ENCODE results near the gene MYCBPAP.

DNA sequence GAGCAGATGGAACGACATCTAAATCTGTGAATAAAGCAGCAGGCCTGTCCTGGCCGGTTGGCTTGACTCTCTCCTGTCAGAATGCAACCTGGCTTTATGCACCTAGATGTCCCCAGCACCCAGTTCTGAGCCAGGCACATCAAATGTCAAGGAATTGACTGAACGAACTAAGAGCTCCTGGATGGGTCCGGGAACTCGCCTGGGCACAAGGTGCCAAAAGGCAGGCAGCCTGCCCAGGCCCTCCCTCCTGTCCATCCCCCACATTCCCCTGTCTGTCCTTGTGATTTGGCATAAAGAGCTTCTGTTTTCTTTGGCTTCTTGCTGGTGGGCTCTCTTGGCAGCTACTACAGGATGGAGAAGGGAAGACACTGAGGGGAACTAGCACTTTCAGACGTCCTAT, 33.7 kb upstream of the MYCBPAP start:
- TF ChIP-seq, protein P1, sequence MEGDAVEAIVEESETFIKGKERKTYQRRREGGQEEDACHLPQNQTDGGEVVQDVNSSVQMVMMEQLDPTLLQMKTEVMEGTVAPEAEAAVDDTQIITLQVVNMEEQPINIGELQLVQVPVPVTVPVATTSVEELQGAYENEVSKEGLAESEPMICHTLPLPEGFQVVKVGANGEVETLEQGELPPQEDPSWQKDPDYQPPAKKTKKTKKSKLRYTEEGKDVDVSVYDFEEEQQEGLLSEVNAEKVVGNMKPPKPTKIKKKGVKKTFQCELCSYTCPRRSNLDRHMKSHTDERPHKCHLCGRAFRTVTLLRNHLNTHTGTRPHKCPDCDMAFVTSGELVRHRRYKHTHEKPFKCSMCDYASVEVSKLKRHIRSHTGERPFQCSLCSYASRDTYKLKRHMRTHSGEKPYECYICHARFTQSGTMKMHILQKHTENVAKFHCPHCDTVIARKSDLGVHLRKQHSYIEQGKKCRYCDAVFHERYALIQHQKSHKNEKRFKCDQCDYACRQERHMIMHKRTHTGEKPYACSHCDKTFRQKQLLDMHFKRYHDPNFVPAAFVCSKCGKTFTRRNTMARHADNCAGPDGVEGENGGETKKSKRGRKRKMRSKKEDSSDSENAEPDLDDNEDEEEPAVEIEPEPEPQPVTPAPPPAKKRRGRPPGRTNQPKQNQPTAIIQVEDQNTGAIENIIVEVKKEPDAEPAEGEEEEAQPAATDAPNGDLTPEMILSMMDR (IDR thresholded peaks at IDR 0.05) = no peak
- no peak for TF ChIP-seq POLR2A (IDR thresholded peaks at IDR 0.05)
